NCI-H2196 treated with DMSO at 0.1 percent for 48 hours (cell line): Measurements from ENCODE around the gene HELLS.
"Not testable (repeated sequence)": the region's sequence is repeated elsewhere in the genome, so short reads cannot be mapped to it uniquely, and the experiment has no call there.

Experiments
- DNase-seq: peaks from one replicate; lab custom pipeline; 2025; ENCODE audit not compliant: unreplicated experiment; lab: John Stamatoyannopoulos, UW

HELLS gene

DNA sequence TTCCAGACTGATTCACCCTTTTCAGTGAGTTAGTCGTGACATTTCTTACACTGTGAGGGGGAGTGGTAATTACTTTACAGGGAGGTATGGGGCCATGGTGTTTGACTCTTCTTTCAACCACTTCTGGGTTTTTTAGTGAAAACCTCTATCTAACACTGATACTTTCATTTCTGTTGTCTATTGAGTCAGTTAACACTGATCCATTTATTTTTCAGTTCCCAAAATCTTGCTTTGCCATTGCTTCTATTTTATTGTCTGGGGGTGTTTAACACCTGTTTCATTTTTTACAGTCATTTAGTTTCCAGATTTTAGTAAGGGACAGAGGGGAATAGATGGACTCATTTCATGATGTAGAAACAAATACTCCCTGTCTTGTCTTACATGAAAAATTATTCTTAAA, 61.5 kb downstream of the HELLS start:
- no peak for DNase-seq

DNA sequence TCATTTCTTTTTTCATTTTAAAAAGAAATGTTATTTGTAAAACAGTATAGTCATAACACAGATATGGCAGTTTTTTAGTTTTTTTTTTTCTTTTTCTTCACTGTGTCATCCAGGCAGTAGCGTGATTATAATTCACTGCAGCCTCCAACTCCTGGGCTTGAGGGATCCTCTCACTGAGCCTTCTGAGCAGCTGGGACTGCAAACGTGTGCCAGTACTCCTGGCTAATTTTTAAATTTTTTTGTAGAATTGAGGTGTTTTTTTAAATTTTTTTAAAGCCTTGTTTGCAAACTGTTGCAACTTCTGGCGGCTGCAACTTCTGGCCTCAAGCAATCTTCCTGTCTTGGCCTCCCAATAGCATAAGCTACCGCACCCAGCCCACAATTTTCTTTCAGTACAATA, 63.0 kb downstream of the HELLS start:
- DNase-seq: no peak

DNA sequence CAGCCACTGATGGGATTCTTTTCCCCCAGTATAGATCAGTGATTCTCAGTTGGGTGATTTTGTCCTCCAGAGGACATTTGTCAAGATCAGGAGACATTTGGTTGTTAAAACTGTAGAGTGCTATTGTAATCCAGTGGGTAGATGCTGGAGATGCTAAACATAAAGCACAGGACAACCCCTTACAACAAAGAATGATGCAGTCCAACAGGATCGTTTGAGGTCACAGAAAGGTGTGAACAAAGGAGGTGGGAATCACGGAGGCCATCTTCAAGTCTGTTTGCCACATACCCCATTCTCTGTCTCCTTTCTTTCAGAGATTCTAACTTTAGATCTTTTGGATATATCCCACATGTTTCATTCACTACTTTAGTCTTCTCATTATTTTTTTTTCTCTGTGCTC, 69.0 kb downstream of the HELLS start:
- DNase-seq: no peak

DNA sequence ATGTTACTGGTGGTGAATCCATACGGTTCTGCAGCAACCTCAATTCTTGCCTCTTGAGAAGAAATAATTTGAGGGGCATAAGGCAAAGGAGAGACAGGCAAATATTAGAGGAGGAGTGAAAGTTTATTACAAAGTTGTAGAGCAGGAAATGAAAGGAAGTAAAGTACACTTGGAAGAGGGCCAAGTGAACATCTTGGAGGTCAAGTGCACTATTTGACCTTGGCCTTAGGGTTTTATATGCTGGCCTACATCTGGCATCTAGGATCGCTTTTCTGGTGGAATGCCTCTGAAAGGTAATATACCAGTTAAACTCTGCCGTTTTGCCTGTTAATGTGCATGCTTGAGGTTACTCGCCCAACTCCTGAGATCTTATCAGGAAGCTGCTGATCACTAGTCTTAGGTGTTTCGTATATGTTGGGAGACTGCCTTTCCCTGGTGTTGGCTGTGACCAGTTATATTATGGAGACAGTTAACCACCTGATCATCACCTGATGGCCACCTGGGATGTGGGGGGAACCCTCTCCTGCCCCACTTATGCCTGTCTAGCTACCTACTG, 71.9 kb downstream of the HELLS start:
- DNase-seq: no peak

DNA sequence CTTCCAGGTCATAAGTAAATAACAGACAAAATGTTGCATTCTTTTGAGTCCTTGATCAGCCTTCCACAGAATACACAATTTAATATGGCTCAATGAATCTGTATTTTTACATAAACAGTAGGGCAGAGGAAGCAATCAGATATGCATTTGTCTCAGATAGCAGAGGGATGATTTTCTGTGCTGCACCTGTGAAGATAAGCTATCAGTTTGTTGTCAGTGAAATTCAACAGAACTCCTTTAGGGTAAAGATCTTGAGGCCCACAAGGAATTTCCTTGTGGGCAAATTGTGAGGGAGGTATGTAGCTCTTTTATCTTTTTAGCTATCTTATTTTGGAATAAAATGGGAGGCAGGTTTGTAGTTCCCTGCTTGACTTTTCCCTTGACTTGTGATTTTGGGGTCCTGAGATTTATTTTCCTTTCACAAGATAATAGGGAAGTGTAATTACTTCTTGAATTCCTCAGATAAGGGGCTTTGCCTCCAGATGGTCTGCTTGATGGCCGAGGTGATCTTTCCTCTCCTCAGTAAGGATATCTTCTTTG, 77.1 kb downstream of the HELLS start:
- DNase-seq: no peak

DNA sequence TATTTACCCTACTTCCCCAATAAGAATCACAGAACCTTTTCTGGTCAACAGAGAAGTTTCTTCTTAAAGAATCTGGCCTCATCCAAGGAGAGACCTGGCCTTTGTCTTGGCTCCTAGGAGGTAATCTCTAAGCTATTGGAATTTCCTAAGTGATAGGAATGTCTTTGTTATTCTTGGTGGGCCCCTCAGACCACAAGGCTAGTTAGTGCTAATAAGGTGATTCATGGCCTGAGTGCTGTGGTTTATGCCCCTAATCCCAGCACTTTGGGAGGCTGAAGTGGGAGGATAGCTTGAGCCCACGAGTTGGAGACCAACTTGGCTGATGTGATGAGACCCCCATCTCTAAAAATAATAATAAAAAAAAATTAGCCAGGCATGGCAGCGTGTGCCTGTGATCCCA, 78.0 kb downstream of the HELLS start:
- no peak for DNase-seq

DNA sequence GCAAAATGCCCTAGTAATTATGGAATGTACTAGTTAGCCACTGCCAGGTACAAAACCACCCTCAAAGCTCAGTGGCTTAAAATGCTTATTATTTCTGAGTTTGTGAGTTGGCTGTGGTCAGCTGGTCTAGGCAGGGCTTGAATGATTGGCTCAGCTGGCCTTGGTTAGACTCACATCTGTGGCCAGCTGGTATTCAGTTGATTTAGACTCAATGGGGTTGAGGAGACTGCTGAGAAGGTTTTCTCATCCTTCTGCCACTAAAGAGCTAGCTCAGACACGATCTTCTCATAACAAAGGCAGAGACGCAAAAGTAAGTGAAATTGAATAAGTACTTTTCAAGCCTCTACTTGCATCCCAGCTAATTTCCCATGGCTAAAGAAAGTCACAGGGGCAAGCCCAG, 80.9 kb downstream of the HELLS start:
- DNase-seq: no peak

DNA sequence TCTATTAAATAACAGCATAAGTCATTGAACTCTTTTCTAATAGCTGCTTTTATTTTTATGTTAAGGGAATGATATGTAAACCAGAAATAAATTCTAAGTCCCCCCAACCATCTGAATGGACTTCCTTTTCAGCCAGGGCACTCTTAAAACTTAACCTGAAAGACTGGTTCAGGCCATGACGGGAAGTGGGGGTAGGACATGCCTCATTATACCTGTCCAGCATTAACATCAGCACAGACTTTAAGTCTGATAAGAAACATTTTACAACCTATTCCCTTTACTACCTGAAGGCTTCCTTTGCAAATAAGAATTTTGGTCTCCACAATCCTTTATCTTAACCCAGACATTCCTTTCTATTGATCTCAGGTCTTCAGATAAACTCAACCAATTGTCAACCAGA, 81.9 kb downstream of the HELLS start:
- no peak for DNase-seq

DNA sequence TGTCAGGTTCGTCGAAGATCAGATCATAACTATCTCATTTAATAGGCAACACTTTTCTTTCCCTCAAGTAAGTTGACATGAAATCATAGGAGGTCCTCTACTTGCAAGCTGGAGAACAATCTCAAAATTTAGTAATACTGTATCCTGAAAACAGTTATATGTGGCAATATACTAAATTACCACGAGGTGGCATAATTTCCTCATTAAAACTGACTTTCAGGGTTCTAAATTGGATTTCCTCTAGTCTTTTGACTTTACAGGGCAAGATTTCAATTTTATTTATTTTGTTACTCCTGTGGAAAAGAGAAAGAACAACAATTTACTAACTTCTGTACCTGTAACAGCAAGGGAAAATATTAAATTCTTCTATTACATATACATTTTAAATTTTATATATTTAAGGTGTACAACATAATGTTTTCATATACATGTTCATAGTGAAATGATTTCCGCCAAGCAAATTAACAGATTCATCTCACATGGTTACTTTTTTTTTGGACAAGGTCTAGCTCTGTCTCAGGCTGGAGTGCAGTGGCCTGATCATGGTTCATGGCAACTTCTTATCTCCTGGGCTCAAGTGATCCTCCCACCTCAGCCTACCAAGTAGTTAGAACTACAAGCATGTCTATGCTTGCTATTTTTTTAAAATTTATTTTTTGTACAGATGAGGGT, 84.6 kb downstream of the HELLS start:
- DNase-seq: no peak

DNA sequence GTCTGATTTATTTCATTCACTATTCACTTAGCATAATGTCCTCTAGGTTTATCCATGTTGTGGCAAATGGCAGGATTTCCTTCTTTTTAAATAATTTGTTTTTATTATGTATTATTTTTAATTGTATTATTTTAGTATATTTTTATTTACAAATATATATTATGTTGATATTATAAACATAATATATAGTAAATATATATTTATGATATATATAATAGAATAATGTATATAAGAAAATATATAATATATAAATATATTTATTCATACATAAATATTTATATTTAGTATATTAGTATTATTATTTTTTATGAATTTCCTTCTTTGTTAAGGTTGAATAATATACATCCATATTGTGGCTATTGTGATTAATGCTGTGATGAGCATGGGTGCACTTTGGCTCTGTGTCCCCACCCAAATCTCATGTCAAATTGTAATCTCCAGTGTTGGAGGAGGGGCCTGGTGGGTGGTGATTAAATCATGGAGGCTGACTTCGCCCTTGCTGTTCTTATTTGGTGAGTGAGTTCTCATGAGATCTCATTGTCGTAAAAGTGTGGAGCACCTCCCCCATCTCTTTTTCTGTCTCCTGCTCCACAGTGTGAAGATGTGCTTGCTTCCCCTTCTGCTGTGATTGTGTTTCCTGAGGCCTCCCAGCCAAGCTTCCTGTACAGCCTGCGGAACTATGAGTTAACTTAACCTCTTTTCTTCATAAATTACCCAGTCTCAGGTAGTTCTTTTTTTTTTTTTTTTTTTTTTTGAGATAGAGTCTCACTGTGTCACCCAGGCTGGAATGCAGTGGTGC, 85.7 kb downstream of the HELLS start:
- DNase-seq: no peak

DNA sequence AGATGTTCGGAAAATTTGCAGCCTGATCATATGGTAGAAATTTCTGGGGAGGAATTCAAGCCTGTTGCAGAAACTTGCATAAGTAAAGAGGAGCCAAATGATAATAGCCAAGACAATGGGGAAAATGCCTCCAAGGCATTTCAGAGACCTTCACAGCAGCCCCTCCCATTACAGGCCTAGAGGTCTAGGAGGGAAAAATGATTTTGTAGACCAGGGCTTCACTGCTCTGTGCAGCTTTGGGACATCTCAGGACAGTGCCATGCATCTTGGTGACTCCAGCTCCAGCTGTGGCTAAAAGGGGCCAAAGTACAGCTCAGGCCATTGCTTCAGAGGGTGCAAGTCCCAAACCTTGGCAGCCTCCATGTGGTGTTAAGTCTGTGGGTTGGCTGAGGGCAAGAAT, 87.4 kb downstream of the HELLS start:
- DNase-seq: no peak

DNA sequence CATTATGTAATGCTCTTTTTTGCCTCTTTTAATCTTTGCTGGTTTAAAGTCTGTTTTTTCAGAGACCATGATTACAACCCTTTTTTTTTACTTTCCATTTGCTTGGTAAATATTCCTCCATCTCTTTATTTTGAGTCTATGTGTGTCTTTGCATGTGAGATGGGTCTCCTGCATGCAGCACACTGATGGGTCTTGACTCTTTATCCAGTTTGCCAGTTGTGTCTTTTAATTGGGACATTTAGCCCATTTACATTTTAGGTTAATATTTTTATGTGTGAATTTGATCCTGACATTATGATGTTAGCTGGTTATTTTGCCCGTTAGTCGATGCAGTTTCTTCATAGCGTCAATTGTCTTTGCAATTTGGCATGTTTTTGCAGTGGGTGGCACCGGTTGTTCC, 92.5 kb downstream of the HELLS start:
- not testable (repeated sequence) for DNase-seq

DNA sequence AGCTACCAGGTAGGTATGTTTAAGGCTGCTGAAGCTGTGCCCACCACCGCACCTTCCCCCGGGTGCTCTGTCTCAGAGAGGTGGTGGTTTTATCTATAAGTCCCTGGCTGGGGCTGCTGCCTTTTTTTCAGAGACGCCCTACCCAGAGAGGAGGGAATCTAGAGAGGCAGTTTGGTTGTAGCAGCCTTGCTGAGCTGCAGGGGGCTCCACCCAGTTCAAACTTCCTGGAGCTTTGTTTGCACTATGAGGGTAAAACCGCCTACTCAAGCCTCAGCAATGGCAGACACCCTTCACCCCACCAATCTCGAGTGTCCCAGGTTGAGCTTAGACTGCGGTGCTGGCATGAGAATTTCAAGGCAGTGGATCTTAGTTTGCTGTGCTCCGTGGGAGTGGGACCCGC, 94.3 kb downstream of the HELLS start:
- DNase-seq: no peak

DNA sequence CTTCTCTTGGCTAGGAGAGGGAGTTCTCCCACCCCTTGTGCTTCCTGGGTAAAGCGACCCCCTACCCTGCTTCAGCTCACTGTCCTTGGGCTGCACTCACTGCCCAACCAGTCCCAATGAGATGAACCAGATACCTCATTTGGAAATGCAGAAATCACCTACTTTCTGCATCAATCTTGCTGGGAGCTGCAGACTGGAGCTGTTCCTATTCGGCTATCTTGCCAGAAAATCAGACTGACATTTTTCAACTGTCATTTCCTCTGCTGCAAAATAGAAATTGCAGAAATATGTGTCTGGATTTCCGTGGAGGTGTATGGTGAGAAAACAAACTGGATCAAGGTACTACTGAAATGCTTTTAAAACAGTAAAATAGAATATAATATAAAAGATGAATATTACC, 95.0 kb downstream of the HELLS start:
- DNase-seq: no peak

DNA sequence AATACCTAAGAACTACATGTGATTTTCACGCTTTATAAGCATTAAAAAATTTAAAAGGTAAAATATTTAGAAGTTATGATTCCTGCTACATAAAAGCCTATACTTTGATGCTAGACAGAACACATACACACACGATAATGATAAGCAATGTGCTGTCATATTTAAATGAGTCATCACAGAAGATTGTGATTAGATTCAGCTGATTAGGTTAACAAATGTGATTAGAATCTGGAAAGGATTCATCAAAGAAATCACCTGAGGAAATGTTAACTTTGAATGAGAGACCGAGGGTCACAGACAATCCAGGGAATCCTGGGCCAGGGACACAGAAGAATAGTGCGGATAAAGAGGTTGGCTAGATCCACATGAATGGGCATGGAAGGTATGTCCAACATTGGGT, 95.9 kb downstream of the HELLS start:
- no peak for DNase-seq

DNA sequence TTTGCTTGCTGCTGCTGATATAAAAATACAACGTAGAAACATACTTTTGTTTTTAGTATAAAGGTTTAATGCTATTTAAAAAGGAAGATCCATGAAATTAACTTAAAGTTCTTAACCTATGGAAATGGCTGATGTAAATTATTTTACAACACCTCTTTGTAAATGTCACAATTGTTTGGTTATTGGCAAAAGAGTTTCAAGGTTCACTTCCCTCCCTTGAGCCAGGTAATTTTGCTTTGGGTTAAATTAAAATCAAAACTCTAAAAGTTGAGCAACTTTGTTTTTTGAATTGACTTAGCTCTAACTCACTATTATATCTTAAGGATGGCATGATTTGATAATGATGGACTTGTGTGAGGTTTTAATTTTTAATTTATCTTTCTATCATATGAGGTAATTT, 98.8 kb downstream of the HELLS start:
- no peak for DNase-seq

DNA sequence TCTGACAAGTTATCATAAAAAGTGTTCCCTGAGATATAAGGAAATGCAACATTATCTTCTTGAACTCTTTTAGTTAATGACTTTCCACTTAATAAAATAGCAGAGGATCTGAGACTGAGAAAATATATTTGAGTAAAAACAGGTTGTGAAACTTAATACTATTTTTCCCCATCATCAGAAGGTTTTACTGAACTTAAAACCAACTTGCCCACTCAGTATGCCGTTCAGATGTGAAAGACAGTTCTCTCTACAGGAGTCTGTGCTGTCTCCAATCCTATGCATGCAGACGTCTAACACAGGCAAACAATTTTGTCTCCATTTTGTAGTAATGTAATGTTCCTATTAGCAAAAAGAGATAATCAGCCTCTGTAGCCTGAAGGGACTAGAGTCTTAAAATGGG, 99.7 kb downstream of the HELLS start:
- no peak for DNase-seq
